ENCODE data around the gene FGF21. TPM values are rescaled to one million over a fixed set of nuclear protein-coding genes. Genes with fewer than 3 reads are reported as not detected.

Gene FGF21
- total RNA-seq, 2 experiments from 2014 or later = not detected

DNA sequence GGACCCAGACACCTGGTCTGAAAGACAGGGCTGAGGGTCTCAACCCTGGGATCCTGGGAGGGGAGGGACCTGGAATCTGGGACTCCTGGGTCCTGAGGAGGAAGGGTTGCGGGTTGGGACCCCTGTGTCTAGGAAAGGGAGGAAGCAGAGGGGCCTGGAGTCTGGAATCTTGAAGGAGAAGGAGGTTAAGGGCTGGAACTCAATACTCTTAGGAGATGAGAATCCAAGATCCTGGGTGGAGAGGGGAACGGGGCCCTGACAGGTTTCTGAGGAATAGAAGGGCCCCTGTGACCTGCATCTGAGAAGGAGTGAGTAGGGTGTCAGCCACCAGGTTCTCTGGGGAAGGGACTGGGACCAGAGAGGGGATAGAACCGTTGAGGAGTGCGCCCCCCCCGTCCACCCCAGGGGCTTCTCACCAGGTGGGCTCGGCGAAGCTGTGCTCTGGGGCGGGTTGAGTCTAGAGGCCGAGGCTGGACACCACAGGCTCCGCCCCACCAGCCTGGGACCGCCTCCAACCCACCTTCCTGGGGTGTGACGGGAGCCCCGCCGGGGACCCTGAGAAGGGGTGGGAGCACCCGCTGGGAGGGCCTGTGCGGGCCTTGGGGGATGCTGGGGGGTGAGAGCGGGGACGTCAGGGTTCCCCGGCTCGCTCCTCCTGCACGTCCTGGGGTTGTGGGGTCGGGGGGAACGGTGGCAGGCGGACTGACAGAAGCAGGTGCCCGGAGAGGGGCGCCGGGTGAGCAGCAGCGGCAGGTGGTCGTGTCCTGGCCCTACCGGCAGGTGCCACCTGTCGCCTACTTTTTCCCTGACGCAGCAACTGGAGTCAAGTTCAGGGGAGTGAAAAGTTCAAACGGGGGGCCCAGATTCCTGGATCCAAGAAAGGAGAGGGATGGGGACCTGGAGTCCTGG, 35.8 kb upstream of the FGF21 start, which contains the start of gene MAMSTR:
MAMSTR (minus strand) TSS at position 463 of the 909 bp plus-strand sequence. CDS start 694 bp downstream, outside the sequence.
- Mint-ChIP-seq H3K27ac (peak within 1 kb of the TSS; percentile 98), H3K27me3 (no peaks in the 10 kb centered on the region), H3K36me3 (ENCODE audit: low read depth) (no peaks in the 10 kb centered on the region), H3K9me3 (no peaks in the 10 kb centered on the region), H3K4me1 (peaks cover 27% of the 10 kb centered on the region), H3K4me3 (peak within 1 kb of the TSS; percentile 88)
- ChIA-PET POLR2A (no interaction called here), CTCF (no interaction called here)
- no peak for DNase-seq

DNA sequence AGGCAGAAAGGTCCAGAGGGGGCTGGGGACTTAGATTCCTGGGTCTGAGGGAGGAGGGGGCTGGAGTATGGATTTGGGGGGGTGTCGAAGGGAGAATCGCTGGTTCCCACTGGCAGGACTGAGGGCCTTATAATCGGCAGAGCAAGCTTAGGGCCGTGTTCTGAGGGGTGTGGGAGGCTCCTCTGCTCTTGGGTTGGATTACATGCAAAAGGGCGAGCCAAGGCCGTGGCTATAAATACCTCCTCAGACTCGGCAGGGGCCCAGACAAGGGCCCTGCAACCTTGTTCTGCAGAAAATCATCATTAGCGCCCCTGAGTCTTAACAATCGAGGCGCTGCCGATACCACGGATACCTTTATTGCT, 35.1 kb upstream of the FGF21 start:
- H3K4me3 Mint-ChIP-seq = peak overlapping the region; percentile 88
- peaks cover 6% of the 10 kb centered on the region for H3K36me3 Mint-ChIP-seq (ENCODE audit: low read depth)
- peaks cover 6% of the 10 kb centered on the region for H3K9me3 Mint-ChIP-seq
- peaks cover 28% of the 10 kb centered on the region for H3K4me1 Mint-ChIP-seq
- no peak for DNase-seq
- H3K27me3 Mint-ChIP-seq = no peaks in the 10 kb centered on the region
- peak overlapping the region; percentile 98 for H3K27ac Mint-ChIP-seq
- ChIA-PET CTCF (interaction anchor here (1.4 kb wide), 1 partner anchor 19 kb away, joined by 4 read pairs; no protein-coding TSS in a partner anchor), POLR2A (interaction anchor here (0.6 kb wide), 1 partner anchor 56 kb away, joined by 13 read pairs; no protein-coding TSS in a partner anchor)

DNA sequence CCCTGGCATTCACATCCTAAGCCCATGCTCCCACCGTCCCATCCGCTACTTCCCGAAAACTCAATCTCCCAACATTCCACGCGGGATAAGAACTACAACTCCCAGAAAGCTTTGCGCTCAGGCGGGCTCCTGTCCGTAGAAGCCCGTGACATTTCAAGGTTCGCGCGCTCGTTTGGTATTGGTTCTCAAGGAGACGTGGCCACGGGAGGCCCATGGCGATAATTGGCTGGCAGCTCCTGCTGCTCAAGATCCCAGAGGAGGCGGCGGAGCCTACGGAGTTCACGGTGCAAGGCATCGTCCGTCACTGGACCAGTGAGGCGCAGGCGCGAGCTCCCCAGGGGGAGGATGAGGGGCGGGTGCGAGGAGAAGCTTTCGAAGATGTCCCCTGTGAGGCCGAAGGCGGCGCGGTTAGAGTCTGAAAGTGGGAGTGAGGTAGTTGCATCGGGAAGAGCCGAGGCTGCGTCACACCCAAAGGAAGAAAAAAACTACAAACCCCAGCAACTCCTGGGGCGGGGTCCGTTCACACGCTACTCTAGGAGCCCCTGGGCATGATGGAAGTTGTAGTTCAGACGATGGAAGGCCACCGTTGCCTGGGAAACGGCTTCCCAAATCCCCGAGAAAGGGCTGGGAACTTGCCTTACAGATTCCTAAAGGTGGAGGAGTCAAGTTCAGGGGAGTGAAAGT, 34.6 kb upstream of the FGF21 start:
- Mint-ChIP-seq H3K9me3 (peaks cover 10% of the 10 kb centered on the region), H3K4me1 (peaks cover 30% of the 10 kb centered on the region), H3K36me3 (ENCODE audit: low read depth) (peaks cover 10% of the 10 kb centered on the region), H3K27ac (peak overlapping the region; percentile 98), H3K4me3 (peak overlapping the region; percentile 88), H3K27me3 (no peaks in the 10 kb centered on the region)
- peak; percentile 96 for DNase-seq
- POLR2A ChIA-PET = interaction anchor here (0.6 kb wide), 1 partner anchor 56 kb away, joined by 13 read pairs; no protein-coding TSS in a partner anchor
- CTCF ChIA-PET = interaction anchor here (1.4 kb wide), 1 partner anchor 18 kb away, joined by 4 read pairs; no protein-coding TSS in a partner anchor

DNA sequence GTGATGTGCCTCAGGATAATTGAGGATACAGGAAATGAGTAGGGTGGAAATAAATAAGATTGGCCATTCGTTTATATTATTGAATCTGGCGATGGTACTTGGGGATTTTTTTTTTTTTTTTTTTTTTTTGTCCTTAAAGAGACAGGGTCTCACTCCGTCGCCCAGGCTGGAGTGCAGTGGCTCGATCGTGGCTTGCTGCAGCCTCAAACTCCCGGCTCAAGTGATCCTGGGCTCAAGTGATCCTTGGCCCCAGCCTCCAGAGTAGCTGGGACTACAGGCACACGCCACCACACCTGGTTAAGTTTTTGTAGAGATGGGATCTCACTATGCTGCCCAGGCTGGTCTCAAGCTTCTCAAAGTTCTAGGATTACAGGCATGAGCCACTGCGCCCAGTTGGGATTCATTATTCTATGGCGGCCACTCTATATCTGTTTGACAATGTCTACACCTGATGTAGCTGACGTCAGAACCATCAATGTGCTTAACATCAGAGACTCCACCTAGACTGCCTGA, 33.1 kb upstream of the FGF21 start:
- Mint-ChIP-seq H3K4me3 (no peak overlapping the region), H3K9me3 (peaks cover 17% of the 10 kb centered on the region), H3K4me1 (peaks cover 39% of the 10 kb centered on the region), H3K27me3 (no peaks in the 10 kb centered on the region), H3K27ac (peak overlapping the region; percentile 33), H3K36me3 (ENCODE audit: low read depth) (peaks cover 20% of the 10 kb centered on the region)
- ChIA-PET POLR2A (no interaction called here), CTCF (interaction anchor here (0.5 to 0.9 kb wide), 2 partner anchors 77 to 92 kb away, joined by 3 read pairs; partner anchors contain the start of gene CA11)
- DNase-seq = no peak

DNA sequence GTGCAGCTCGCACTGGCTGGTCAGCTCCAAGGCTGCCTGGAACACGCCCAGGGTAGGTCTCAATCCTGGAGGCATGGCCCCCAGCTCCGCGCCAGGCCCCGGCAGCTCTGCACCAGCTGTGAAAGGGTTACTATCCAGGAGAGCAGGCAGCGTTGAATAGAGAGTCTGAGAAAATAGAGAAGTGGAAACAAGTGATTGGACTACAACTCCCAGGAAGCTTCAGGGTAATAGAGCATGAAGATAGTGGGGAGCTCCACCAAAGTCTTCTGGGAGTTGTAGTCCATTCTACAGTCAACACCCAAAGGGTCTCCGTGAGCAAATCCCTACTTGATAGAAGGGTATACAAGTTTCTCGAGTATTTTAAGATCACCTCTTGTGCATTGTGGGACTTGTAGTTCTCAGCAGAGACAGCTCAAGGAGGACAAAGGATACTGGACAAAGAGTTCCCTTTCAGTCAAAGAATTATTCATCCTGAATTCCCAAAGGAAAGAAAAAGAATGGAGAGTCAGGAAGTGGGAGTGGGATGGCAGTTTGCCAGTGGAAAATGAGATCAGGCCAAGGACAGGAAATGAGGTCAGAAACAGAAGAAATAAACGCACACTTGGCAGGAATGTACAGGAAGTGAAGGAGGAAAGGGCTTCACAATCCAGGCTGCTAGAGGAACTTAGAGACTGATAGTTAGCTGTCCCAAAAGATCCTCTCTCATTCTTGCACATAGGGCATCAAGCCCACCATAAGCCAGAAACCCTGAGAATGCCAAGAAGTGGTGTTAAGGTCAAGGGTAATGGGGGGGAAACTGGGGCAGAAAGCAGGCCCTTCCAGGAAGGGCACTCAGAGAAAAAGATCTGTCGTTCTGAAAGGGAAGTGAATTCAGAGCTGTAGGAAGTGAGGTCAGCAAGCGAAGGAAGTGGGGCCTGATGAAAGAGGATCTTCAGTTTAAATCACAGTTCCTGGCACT, 30.2 kb upstream of the FGF21 start:
- POLR2A ChIA-PET = no interaction called here
- Mint-ChIP-seq H3K36me3 (ENCODE audit: low read depth) (peaks cover 25% of the 10 kb centered on the region), H3K27me3 (no peaks in the 10 kb centered on the region), H3K4me1 (peaks cover 39% of the 10 kb centered on the region), H3K9me3 (peaks cover 17% of the 10 kb centered on the region), H3K27ac (peak overlapping the region; percentile 85), H3K4me3 (no peak overlapping the region)
- peak; percentile 52 for DNase-seq
- CTCF ChIA-PET = interaction anchor here (0.6 to 2.3 kb wide), 11 partner anchors 8 to 1637 kb away, joined by 3 to 8 read pairs (median 4); partner anchors contain the start of genes GYS1 and RUVBL2

DNA sequence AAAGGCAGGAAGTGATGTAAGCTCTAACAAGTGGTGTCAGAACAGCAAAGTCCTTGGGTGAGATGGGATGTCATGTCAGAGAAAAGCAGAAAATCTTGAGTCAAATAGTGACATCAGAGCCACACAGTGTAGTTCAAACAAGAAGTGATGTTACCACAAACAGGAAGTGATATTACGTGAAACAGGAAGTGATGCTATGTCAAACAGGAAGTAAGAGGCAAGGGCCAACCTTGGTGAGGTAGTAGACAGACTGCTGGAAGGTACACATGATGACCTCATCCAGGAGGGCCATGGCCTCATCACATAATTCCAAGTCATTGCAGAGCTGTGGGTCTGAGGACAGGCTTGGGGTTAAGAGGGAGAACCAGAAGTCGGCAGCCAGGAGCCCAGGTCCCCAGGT, 28.8 kb upstream of the FGF21 start:
- DNase-seq = peak; percentile 57
- CTCF ChIA-PET = interaction anchor here (0.6 to 2.3 kb wide), 4 partner anchors 9 to 90 kb away, joined by 3 to 8 read pairs (median 6); no protein-coding TSS in a partner anchor
- Mint-ChIP-seq H3K27ac (peak overlapping the region; percentile 96), H3K36me3 (ENCODE audit: low read depth) (peaks cover 30% of the 10 kb centered on the region), H3K9me3 (peaks cover 17% of the 10 kb centered on the region), H3K4me3 (peak overlapping the region; percentile 26), H3K27me3 (no peaks in the 10 kb centered on the region), H3K4me1 (peaks cover 27% of the 10 kb centered on the region)
- POLR2A ChIA-PET = no interaction called here

DNA sequence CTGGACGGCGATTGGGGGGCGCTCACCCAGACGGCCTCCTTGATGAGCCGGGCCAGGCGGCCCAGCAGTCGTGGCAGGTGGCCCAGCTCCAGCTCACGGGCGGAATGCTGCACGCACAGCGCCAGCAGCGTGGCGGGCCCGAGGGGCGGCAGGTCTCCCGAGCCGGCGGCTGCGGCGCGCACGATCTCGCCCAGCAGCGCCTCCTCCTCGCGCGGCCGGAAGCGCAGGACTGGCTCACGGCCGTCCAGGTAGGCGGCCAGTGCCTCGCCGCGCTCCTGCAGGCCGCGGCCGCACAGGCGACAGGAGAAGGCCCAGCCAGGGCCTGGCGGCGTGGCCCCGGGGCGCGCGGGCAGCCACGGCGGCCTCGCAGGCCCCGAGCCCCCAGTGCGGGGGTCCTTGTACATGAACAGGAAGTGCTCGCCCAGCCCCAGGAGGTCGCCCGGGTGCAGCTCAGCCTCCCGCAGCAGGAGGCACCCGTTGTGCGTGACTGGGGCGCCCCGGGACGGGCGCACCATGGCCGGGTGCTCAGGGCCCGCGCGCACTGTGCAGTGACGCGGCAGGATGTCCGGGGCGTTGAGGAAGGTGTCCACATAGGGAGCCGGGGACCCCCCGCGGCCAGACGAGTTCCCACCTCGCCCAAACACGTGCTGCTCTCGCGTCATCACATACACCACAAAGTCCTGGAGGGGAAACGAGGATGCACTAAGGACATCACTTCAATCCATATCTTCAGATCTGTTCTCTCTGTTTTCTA, 26.2 kb upstream of the FGF21 start:
- CTCF ChIA-PET = no interaction called here

DNA sequence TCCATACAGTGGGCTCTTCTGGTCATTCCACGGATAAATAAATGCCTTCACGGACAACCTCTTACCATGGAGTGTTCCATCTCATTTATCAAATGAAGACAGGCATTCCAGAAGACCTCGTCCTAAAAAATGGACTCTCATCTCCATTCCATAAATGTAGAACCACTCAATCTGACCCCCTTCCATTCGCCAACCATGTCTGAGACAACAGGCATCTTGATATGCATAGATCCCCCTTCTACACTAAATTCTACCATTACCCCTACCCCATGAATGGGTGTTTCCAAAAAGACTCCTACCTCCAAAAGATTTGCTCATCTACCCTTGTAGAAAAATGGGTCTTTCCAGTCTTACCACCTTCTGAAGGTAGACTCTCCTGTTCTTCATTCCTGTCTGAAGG, 23.9 kb upstream of the FGF21 start:
- H3K36me3 Mint-ChIP-seq (ENCODE audit: low read depth) = peaks cover 16% of the 10 kb centered on the region

More for the DNA sequence above, 26.2 kb upstream of the FGF21 start:
- no peak overlapping the region for H3K27ac Mint-ChIP-seq
- no peak for DNase-seq
- no peak overlapping the region for H3K4me3 Mint-ChIP-seq
- POLR2A ChIA-PET = no interaction called here
- H3K4me1 Mint-ChIP-seq = peaks cover 24% of the 10 kb centered on the region
- H3K27me3 Mint-ChIP-seq = no peaks in the 10 kb centered on the region
- H3K9me3 Mint-ChIP-seq = peaks cover 17% of the 10 kb centered on the region
- H3K36me3 Mint-ChIP-seq (ENCODE audit: low read depth) = peaks cover 30% of the 10 kb centered on the region

DNA sequence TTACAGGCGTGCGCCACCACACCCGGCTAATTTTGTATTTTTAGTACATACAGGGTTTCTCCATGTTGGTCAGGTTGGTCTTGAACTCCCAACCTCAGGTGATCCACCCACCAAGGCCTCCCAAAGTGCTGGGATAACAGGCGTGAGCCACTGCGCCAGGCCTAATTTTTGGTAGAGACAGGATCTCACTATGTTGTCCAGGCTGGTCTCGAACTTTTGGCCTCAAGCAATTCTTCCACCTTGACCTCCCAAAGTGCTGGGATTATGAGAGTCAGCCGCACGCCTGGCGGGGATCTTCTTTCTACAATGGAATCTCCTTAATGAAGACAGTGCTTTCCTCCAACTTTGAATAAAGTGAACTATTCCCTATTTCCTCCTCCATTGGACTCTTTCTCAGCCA, 20.7 kb upstream of the FGF21 start:
- Mint-ChIP-seq H3K9me3 (no peaks in the 10 kb centered on the region), H3K27ac (no peak overlapping the region), H3K27me3 (no peaks in the 10 kb centered on the region), H3K4me3 (no peak overlapping the region), H3K4me1 (peaks cover 14% of the 10 kb centered on the region), H3K36me3 (ENCODE audit: low read depth) (peaks cover 5% of the 10 kb centered on the region)
- no peak for DNase-seq
- POLR2A ChIA-PET = no interaction called here
- CTCF ChIA-PET = no interaction called here

More for the DNA sequence above, 23.9 kb upstream of the FGF21 start:
- Mint-ChIP-seq H3K27me3 (no peaks in the 10 kb centered on the region), H3K9me3 (peaks cover 3% of the 10 kb centered on the region), H3K4me3 (no peak overlapping the region), H3K27ac (no peak overlapping the region), H3K4me1 (peaks cover 7% of the 10 kb centered on the region)
- POLR2A ChIA-PET = no interaction called here
- no peak for DNase-seq
- CTCF ChIA-PET = interaction anchor here (0.6 kb wide), 1 partner anchor 1506 kb away, joined by 4 read pairs; no protein-coding TSS in a partner anchor

DNA sequence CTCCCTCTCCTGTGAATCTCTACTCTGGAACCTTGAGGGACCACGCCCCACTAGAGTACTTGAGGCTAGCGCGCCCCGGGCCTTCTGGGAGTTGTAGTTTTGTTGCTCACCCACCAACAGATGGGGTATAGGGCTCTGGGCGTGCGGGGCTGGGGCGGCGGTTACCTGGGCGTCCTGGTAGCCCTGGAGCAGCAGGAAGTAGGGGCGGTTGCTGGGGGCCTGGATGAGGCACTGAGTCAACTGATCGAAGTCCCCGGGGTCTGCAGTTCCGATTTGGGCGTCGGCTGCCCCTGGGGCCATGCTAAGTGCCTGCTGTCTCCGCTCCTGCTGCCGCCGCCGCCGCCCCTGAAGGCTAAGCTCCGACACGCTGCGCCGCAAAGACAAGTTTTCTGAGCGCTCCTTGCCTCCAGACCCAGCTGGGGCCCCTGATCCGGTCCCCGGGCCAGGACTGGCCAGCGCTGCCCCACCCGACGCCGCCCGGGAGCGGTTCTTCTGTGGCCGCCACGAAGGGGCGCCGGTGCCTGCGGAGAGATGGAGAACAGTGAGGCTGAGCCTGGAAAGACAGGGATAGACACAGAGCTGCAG, 20.2 kb upstream of the FGF21 start:
- Mint-ChIP-seq H3K36me3 (ENCODE audit: low read depth) (peaks cover 5% of the 10 kb centered on the region), H3K27me3 (peaks cover 4% of the 10 kb centered on the region), H3K27ac (no peak overlapping the region), H3K9me3 (no peaks in the 10 kb centered on the region), H3K4me1 (peaks cover 18% of the 10 kb centered on the region), H3K4me3 (no peak overlapping the region)
- ChIA-PET CTCF (interaction anchor here (0.6 kb wide), 1 partner anchor 258 kb away, joined by 4 read pairs; no protein-coding TSS in a partner anchor), POLR2A (no interaction called here)
- no peak for DNase-seq

DNA sequence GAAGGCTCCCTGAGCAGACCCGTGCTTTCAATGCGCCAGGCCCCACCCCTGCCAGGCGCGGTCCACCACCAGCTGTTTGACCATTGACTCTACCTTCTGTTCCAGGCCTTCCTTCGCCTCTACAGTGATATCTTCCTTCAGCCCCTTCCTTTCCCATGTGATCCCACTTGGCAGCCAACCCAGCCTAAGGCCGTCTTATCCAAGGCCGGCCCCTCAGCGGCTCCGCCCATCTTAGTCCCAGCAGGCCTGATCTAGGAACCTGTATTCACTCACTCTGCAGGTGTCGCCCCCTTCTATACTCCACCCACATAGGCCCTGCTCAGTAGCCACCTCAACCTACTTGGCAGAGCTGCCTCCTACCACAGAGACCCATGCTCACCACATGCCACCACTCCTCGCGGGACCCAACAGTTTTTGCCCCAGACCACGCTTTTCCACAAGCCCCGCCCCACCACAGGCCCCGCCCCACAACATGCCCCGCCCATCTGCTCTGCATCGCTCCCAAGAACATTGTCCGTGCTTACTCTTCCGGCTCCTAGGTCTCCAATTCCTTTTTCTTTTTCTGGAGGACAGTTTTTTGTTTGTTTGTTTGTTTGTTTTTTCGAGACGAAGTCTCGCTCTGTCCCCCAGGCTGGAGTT, 17.8 kb upstream of the FGF21 start:
- no peaks in the 10 kb centered on the region for H3K36me3 Mint-ChIP-seq (ENCODE audit: low read depth)
- H3K27me3 Mint-ChIP-seq = peaks cover 14% of the 10 kb centered on the region
- no peaks in the 10 kb centered on the region for H3K9me3 Mint-ChIP-seq
- ChIA-PET POLR2A (no interaction called here), CTCF (interaction anchor here (1.4 to 2.1 kb wide), 3 partner anchors 12 to 24 kb away, joined by 3 to 6 read pairs (median 4); no protein-coding TSS in a partner anchor)
- DNase-seq = no peak
- no peak overlapping the region for H3K27ac Mint-ChIP-seq
- H3K4me1 Mint-ChIP-seq = peaks cover 34% of the 10 kb centered on the region
- H3K4me3 Mint-ChIP-seq = no peak overlapping the region
